Stimulated activated CD4-positive, alpha-beta T cell treated with anti-CD3 and anti-CD28 coated beads, Interleukin-4, amount 100 ng/mL, for 4 hours (primary cell): ENCODE data around the gene KIAA1217.
"Not testable (repeated sequence)": the region's sequence is repeated elsewhere in the genome, so short reads cannot be mapped to it uniquely, and the experiment has no call there.

ENCODE experiments used
- DNase-seq, 2 experiments: peaks; one replicate each; pipeline ENCODE4 v3.0.0-alpha.2; 2020

KIAA1217 gene

DNA sequence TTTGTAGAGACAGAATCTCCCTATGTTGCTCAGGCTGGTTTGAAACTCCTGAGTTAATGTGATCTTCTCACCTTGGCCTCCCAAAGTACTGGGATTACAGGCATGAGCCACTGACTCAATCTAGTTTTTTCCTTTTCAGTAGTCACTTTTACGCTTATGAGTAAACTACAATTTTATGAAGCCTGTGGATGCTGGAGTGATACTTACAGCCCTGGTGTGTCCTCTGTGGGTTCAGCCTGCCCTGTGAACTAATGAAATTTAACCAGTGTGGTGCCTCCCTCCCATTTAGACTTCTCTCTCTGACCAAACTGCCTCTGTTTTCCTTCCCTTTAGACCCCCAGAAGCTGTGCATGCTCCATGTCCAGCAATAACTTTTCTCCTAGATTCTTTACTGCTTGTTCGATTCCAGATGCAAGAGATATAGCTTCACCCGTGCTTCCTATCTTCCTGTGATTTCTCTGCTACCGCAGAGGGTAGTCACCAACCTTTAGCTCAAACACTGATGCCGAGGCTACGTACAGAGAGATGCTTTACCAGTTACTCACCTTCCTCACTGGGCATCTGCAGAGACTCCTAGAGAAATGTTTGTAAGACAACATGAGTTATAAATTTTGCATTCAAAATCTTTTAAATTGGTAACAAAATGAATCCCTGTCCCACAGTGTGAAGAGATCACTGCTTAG is 90.8 kb downstream of the KIAA1217 start:
- DNase-seq = no peak

DNA sequence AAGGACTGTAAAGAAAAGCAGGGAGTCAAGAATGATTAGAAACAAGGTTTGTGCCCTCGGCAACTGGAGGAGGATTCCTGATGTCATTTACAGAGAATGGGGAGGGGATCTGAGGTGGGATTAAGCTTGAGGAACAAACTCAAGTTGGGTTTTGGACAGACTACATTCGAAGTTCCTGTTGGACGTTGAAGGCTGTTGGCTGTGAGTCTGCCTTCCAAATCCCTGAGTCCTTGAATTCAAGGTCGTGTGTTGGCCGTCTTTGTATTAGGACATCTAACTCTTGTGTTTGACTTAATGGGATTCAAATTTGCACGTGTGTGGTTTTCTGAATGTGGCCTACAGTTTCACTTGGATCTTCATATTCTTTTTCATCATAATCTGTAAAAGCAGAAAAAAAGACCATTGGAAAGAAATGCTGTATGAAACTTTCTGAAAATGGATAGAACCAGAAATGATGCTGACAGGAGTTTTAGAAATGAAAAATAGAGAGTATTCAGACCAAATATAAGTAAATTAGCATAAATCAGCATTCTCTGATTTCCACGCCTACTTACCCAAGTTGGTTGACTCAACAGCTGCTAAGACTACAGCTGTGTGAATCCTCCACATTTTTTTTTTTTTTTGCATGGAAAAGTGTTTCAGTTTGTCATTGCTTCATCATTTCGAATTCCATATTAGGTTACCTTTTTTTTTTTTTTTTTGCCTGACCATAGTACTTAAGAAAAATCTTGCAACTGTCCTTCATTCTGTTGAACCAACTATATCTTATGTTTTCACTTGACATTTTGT is 94.8 kb downstream of the KIAA1217 start:
- no peak for DNase-seq

DNA sequence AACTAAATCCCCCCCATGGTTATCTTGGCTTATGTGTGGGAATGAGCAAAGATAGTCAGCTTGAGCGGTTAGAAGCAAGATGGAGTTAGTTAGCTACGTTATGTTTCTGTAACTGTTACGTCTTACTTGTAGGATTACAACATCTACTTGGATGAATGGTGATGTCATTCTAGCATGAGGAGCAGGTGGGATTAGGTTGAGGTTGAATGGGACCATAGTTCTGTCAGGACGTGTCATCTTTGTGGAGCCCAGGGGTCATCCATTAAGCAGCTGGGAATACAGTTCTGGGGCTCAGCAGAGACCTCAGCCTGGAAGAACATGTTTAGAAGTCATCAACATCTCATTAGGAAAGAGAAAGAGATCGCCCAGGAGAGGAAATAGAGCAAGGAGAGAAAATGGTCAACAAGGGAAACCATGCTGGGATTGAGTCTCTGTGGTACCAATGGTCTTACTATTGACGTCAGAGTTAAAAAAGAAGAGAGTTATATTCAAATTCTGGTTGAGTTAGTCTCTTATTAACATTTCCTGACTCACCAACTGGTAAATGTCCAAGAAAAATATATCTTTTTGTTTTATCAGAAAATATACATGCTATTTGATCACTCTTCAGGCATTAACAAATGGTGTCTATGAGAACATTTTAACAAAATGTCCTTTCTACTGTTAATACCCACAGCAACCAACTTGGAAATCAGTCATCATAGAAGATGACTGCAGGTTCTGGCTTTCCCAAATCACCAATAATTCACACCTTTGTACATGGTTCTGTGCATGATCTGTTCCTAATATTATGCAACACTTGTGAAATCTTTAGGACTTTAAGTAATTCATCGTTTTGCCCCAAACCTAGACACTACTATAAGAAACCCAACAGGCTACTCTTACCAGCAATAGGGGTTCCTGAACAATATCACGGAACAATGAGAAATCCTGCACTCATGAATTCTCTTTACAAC is 96.9 kb downstream of the KIAA1217 start:
- no peak for DNase-seq

DNA sequence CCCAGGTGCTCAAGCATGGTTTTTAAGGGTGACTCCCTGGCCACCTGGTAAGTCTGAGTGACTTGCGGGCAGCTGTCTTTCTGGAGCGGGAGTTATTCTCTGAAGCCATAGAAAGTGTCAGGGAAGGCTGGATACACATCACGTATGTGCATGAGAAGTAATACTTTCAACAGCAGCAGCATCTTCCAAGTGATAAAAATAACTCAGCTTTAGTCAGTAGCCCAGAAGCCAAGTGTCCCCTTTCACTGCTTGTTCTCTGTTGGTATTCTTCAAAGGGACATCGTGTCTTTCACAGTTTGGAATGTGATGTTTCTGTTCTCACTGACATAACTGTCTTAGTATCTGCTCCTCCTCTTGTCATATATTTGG is 97.6 kb downstream of the KIAA1217 start:
- no peak for DNase-seq

DNA sequence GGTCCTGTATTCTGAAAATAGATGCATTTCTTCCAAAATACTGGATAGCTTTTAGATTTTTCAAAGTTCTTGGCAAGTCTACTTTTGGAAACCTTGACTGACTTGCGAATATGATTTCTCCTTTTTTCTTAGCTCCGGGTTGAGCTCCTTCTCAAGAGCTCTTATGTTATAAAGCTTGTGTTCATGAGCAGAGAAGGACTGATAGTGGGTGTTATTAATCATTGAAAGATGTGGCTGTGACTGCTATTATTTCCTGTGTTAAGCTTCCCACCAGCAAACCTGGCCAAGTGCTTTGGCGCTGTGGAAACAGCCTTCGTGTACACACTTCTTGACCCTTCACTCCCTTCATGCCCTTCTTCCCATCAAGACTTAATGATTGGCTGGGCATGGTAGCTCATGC is 98.2 kb downstream of the KIAA1217 start:
- DNase-seq = no peak

DNA sequence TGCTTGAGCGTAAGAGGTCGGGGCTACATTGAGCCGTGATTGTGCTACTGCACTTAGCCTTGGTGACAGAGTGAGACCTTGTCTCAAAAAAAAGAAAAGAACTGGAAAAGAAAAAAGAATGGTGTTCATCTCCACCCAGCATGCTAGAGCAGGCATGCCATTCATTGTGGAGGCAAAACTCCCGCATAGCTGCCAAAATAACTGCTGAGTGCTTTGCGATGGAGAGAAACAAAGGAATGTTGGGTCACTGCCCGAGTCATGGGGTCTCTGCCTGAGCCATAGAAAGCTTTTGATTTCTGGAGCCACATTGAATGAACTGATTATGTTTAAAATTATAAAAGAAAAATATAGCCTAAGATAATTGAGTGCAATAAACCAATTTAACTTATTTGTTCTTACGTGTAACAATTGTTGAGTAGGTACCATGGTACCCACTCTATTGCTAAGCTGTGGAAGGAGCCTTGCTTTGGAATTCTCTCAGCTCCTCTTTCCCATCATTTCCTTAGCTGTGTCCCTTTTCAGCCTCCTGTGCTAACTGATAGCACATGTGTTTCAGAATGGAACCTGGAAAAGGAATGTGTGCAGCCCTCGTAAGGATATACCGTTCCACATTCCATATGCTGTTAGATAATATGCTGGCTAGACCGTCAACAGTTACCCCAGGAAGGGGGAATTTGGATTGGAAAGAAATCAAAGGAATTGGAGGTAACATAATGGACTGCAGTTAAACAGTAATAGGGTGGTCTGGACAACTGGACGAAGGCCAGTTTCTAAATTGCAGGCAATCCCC is 99.0 kb downstream of the KIAA1217 start:
- DNase-seq = no peak

DNA sequence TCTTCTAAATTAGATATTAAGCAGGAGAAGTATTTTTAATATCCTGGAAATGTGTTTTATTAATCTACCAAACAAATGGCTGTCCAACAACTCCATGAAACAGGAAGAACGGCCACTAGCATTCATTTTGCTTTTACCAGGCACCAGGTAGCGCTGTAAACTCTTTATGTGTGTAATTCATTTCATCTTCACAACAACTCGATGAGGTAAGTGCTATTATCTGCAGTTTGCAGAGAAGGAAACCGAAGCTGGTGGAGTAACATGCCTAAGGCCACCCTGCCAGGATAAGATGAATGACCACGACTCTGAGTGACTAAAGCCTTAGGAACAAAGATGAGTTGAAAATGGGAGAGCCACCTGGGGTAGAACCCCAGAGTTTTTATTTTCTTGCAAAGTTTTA is 101.2 kb downstream of the KIAA1217 start:
- no peak for DNase-seq

DNA sequence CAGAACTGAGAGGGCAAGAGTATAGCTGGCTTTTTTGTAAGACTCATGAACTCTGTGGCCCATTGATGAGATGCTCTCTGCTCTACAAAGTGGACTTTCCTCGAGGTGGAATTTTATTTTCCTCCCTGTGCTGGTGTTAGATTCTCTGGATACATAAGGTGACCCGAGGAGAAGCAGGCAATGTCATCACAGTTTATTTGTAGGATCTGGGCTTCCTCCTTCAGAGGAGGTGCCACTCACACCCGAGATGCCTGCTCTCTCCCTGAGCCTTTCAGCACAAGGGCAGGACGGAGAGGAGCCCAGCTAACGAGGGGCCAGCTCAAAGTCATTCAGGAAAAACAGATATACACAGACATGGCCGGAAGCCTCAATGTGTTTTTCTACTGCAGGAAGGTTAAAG is 103.0 kb downstream of the KIAA1217 start:
- no peak for DNase-seq

DNA sequence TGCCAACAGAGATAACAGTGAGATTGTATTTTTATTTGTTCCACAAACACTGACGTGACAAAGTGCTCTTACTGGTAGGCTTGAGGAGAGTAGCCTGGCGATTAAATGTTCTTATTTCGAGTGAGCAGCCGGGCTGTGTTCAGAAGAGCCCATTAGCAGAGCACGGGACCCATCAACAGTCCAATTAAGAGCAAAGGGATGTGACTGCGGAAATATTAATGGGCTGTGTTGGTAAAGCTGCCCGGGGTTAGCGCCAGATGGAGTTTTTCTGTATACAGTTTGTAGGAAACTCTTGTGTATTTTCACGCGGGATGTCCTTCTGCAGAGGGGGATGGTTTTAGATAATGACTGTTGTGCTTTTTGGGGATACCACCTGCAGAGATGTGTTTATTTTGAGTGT is 104.3 kb downstream of the KIAA1217 start:
- no peak for DNase-seq

DNA sequence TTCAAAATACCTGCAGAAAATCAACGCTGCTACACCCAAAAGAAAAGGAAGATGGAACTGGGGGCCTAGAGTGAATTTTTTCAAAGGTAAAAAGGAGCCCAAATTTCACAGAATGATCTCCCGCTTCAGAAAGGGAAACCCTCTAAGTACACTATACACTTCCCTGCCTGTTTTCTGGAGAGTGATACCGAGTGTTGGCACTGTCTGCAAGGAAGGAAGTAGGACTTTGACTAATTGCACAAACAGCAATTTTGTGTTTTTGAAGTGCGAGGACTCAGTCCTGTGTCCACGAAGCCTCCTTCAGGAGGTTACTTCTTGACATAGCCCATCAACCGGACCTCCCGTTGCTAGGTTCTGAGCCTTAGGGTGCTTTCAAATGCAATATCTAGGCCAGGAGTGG is 106.3 kb downstream of the KIAA1217 start:
- DNase-seq = no peak

DNA sequence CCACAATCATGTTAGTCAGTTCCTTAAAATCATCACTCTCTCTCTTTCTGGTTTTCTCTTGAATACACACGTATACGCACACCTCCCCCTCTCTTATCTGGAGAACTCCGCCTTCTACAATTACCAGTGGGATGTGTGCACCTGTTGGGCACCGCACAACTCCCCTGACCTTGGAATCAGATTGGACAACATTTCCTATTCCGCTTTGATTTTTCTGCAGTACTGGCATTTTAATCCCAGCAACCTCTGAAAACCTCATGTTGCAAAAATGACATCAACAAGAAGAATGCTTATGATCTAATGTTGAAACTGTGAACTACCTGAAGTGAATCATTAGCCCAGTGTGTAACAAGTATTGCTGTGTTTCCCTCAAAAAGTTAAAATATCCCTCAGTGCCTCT is 109.6 kb downstream of the KIAA1217 start:
- DNase-seq = no peak

DNA sequence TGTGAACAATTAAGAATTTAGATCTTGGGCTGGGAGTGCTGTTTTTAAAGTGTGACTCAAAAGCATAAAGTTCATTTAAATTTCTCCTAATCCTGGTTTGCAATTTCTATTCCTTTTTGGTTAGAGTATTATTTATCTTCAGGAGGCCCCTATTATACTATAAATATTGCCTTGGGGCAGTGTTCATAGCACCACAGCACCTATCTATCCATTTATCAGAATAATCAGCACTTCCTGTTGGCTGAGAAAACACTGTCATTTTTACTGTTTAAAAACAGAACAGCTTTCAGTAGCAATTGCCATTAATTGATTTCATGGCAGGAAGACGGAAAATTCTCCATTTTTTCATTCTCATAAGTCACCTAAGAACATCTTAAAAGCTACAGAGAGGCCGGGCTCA is 111.4 kb downstream of the KIAA1217 start:
- DNase-seq = no peak

DNA sequence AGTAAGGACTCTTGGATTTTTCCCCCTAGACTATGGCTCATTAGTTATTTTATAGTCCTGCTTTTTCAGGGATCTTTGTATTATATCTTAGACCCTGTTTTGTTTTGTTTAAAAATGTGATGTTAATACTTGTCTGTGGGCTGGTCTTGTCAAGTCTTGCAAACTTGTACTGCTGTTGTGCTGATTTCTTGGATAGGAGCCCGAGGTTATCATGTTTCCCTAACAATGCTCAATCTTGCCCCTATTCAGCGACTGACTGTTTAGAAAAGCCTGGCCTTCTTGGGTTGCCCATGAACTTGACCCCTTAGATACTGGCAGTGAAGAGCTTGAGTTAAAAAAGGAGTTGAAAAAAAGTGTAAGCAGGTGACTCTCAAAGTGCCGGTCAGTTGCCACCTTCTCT is 115.7 kb downstream of the KIAA1217 start:
- DNase-seq = no peak

DNA sequence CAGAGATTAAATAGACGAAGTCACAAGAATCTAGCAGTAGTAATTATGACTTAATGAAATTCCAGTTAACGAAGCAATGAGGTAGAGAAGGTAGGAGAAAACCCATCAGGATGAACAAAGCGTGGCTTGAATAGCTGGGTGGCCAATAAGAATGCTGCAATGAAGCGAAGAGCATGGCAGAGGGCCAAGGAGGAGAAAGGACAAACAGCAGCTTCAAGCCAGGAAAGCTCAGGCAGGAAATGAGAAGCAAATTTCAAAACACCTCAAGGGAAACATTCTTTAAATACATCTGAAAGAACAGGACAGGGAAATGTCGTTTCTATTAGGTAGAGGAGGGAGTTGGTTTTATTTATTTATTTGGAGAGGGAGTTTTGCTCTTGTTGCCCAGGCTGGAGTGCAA is 122.5 kb downstream of the KIAA1217 start:
- DNase-seq = no peak

DNA sequence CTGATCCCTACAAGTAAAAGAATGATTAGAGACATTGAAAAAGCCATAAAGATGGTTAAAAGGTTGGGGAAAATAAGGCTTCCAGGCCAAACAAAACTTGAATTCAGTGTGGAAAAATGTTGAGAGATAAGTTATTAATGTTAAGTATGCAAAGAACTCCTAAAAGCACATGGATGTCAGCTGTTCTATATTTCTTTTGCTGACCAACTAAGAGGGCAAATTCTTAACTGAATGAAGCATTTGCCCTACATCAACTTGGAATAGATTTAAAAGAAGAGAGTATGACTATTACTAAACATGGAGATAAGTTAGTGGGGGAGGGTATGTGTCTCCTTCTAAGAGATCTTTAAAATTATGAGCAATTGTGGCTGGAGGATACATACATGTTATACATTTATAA is 124.8 kb downstream of the KIAA1217 start:
- DNase-seq = no peak

DNA sequence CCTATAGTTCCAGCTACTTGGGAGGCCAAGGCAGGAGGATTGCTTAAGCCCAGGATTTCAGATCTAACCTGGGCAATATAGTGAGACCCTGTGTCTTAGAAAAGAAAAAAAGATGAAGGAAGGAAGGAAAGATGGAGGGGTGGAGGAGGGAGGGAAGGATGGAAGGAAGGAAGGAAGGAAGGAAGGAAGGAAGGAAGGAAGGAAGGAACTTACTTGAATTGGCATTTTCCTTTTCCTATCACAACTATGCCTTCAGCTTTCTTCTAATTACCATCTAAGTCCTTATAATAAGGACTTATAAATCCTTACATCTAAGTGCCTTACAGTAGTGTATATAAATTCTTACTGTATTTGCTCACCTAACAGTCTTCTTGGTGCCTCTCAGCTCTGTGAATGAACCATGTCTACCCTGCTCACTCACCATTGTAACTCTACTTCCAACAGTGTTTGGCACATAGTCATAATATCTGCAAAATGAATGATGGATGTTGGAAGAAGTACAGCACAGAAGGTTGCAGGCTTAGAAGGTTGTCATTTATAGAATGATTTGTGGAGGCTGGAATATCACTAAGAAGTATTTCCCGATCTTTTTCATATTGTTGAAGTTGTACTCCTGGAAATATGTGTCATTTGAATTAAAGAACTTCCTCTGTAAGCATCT is 125.5 kb downstream of the KIAA1217 start:
- no peak for DNase-seq

DNA sequence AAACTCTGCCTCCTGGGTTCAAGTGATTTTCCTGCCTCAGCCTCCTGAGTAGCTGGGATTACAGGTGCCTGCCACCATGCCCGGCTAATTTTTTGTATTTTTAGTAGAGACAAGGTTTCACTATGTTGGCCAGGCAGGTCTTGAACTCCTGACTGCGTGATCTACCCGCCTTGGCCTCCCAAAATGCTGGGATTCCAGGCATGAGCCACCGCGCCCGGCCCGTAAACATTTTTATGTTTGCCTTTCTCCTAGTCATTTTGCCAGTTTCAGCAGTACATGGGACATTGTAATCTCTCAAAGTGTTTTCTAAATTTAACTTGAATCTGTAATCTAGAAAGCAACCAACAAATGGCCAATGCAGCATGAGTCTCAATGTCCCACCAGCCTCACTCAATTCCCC is 128.8 kb downstream of the KIAA1217 start:
- DNase-seq = not testable (repeated sequence)

DNA sequence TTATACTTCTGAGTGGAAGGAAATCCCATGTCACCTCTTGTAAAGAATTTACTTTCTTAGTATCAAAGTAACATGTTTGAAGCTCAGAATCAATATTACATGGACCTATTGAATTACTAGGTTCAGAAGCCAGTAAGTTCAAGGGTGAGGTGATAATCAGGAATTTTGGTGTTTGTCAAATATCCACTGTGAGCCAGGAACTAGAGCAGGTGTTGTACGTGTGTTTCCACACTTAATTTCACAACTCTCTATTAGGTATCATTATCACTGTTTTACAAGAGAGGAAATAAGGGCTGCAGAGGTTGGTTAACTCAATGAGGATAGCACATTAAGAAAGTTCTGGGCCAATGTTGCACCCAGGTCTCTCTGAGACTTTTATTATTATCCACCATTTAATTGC is 130.4 kb downstream of the KIAA1217 start:
- no peak for DNase-seq

DNA sequence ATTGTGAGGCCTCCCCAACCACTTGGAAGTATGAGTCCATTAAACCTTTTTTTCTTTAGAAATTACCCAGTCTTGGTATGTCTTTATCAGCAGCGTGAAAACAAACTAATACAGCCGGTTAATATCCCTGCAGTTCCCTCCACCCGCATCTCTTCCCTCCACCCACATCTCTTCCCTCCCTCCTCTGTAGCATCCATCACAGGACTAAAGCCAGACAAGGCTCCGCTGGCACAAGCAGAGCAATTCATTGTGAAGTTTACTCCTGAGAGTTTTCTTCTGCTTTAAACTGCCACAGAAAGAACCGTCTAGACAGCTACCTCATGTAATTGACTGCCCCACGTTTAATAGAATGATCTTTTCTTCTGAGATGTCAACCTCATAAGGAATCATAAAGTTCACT is 131.5 kb downstream of the KIAA1217 start:
- DNase-seq = no peak

DNA sequence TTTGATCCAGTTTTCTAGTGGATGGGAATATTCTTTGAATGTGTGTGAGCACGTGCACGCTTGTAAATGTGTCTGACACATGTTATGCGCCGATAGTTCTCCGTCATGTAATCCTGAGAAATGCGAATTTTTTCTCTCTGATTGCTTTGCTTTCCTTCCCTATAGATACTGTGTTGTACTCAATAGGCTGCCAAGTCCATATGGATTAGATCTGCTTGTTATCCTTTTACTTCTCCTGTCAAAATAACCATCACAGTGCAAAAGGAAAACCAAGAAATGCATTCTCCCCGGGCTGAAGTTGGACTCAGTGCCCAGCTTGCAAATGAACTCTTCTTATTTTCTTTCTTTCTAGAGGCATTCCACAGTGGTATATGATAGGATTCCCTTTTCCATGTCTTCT is 131.9 kb downstream of the KIAA1217 start:
- DNase-seq = no peak

DNA sequence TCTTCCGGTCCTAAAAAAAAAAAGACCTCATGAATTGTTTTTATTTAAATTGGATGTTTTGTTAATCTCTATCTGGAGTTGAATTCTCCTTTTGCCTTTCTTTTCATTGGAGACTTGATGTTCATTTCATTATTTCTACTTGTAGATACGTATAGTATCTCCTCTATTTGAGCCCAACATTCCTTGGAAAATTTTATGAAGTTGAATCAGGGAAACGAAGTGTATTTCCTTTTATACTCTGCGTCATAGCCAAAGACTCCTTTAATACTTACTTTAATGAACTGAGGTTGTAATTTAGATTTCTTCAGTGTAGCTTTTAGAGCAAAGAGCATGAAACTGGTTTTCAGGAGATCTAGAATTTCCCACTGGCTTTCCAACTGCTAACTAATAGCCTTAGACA is 132.4 kb downstream of the KIAA1217 start:
- DNase-seq = no peak

DNA sequence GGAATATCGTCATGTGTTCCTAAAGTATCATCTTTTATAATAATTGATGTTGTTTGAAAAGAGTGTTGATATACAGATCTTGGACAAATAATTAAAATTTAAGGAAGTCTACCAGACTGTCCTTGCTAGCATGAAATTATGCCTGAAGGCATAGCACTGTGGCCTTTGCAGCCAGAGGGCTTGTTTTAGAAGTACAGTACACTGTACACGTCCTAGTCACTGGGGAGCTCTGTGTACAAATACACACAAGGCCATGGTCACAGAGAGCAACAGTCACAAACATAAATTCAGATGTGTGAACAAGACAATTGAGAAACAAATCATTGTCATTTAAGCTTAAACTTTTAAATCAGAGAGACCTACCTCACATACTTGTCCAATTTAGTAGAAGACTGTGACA is 133.0 kb downstream of the KIAA1217 start:
- no peak for DNase-seq
